K562 (cell line): ENCODE measurements around the gene XPNPEP3. TPM values are rescaled to one million over a fixed set of nuclear protein-coding genes. Genes with fewer than 3 reads are reported as not detected.
A peak's percentile ranks its signal among the peaks of the same experiment; 100 is the strongest.

Experiments
- MCM3 ChIP-seq: fragments of 450-650 bp; IDR thresholded peaks from 2 replicates; pipeline ENCODE4 v1.6.1; 2016
- MYC ChIP-seq, 2 experiments: fragments of 250-450 bp in 1 of 2; sonication (Bioruptor Pico) in 1 of 2; IDR thresholded peaks; 2 replicates each; pipeline versions ENCODE4 v1.5.1 to v1.6.1; 2012 to 2021; ENCODE audit warnings: low read depth in 2 of 2, borderline replicate concordance in 1 of 2, improper control_type of control experiment in 1 of 2, low read length in 1 of 2, mild to moderate bottlenecking in 1 of 2, moderate library complexity in 1 of 2
- SMARCB1 ChIP-seq: IDR thresholded peaks from 2 replicates; pipeline ENCODE4 v1.6.1; 2011; ENCODE audit warnings: improper control_type of control experiment, low read depth; ENCODE audit not compliant: insufficient read length
- TAF9B ChIP-seq: fragments of 450-650 bp; IDR thresholded peaks from 2 replicates; pipeline ENCODE4 v1.6.1; 2018; ENCODE audit warnings: mild to moderate bottlenecking; ENCODE audit not compliant: partially characterized antibody
- ZBTB7A ChIP-seq: IDR thresholded peaks from 2 replicates; pipeline ENCODE4 v1.6.1; 2011; ENCODE audit warnings: low read depth, mild to moderate bottlenecking, low read length, moderate library complexity, borderline replicate concordance; ENCODE audit not compliant: control insufficient read depth
- ZNF146 ChIP-seq: IDR thresholded peaks from one replicate; pipeline ENCODE4 v1.6.1; 2018; ENCODE audit warnings: missing compliant biosample characterization; ENCODE audit not compliant: unreplicated experiment
- ZNF778 ChIP-seq: fragments of 450-650 bp; formaldehyde crosslinking; IDR thresholded peaks from 2 replicates; pipeline ENCODE4 v1.4.0; 2020; ENCODE audit warnings: mild to moderate bottlenecking, moderate library complexity
- polyA plus RNA-seq, 8 experiments: library from polyadenylated mRNA; depleted of rRNA in 4 of 8; stranded (reverse) in 5 of 8; unstranded in 3 of 8; fragments of >200 nt; fragmentation: Nextera tagmentation in 2 of 8; fragmentation: Illumina TruSeq in 1 of 8; extraction: Ambion mirVana in 2 of 8; extraction: Trizol in 1 of 8; gene quantifications; 2 replicates each; pipeline versions ENCODE4 v1.2.1 to v1.2.3, GENCODE V29; 2011 to 2014; ENCODE audit warnings: inconsistent platforms in 1 of 8, missing spikeins in 1 of 8
- total RNA-seq, 7 experiments: library from RNA; depleted of rRNA in 6 of 7; stranded (reverse); fragments of >200 nt in 6 of 7; fragmentation: Illumina TruSeq in 2 of 7; extraction: Trizol in 2 of 7; gene quantifications; 2 replicates each; pipeline versions ENCODE4 v1.2.1 to v1.2.3, GENCODE V29; 2011 to 2021; ENCODE audit warnings: low replicate concordance in 1 of 7
- TF ChIP-seq, protein P1 (sequence below): fragments of 450-650 bp; IDR thresholded peaks from 2 replicates; pipeline ENCODE4 v1.6.1; 2016; ENCODE audit warnings: mild to moderate bottlenecking, moderate library complexity
- TF ChIP-seq, protein P2 (sequence below), 2 experiments: fragments of 450-650 bp; conservative IDR thresholded peaks; 2 replicates each; pipeline ENCODE4 v1.6.1; 2017; ENCODE audit warnings: mild to moderate bottlenecking in 2 of 2, moderate library complexity in 2 of 2
- TF ChIP-seq, protein P3 (sequence below): fragments of 250-450 bp; sonication (Bioruptor Pico); IDR thresholded peaks from 2 replicates; pipeline ENCODE4 v1.9.0; 2021; ENCODE audit warnings: mild to moderate bottlenecking, inconsistent platforms

The XPNPEP3 gene
- total and polyA plus RNA-seq, 9 of the 15 experiments (the other 6 are each of a cell fraction or from before 2014, with no cell fraction given) = 9.1 to 22.6 (median 15.6) TPM

DNA sequence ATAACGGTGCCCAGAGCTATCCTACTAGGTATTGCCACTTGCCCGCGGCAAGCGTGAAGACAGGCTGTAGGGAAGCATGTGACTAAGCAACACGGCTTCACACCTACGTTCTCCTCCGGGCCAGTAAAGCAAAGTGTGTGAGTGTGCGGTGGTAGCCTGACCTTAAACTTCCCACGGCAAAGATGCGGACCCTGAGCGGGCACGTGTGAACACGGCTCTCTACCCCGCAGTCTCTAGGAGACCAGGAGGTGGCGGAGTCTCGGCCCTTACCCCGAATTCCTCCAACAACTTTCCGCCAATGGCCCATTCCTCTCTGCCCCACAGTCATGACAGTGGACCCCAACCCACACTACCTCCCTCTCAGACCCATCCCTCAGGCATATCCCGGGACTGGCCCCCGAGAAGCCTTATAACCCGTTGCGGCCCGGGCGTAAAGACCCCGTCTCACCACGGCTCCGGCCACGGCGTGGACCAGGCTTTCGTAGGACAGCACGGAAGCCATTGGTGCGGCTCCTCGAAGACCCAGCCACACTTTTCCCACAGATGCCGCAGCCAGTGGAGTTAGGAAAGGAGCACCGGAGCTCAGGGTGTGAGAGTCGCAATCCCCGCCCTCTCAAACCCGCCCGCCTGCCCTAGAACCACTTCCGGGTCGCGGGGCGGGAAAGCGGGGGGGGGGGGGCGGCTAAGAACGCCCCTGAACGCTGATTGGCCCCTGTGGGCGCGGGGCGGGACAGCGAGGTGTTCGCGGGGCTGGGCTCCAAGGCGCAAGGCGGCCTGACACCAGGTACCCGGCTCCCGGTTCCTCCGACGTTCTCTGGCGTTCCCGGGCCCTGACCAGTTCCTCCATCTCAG is 38.0 kb upstream of the XPNPEP3 start, which contains the start of gene SLC25A17 (continued):
- TF ChIP-seq, protein P1, sequence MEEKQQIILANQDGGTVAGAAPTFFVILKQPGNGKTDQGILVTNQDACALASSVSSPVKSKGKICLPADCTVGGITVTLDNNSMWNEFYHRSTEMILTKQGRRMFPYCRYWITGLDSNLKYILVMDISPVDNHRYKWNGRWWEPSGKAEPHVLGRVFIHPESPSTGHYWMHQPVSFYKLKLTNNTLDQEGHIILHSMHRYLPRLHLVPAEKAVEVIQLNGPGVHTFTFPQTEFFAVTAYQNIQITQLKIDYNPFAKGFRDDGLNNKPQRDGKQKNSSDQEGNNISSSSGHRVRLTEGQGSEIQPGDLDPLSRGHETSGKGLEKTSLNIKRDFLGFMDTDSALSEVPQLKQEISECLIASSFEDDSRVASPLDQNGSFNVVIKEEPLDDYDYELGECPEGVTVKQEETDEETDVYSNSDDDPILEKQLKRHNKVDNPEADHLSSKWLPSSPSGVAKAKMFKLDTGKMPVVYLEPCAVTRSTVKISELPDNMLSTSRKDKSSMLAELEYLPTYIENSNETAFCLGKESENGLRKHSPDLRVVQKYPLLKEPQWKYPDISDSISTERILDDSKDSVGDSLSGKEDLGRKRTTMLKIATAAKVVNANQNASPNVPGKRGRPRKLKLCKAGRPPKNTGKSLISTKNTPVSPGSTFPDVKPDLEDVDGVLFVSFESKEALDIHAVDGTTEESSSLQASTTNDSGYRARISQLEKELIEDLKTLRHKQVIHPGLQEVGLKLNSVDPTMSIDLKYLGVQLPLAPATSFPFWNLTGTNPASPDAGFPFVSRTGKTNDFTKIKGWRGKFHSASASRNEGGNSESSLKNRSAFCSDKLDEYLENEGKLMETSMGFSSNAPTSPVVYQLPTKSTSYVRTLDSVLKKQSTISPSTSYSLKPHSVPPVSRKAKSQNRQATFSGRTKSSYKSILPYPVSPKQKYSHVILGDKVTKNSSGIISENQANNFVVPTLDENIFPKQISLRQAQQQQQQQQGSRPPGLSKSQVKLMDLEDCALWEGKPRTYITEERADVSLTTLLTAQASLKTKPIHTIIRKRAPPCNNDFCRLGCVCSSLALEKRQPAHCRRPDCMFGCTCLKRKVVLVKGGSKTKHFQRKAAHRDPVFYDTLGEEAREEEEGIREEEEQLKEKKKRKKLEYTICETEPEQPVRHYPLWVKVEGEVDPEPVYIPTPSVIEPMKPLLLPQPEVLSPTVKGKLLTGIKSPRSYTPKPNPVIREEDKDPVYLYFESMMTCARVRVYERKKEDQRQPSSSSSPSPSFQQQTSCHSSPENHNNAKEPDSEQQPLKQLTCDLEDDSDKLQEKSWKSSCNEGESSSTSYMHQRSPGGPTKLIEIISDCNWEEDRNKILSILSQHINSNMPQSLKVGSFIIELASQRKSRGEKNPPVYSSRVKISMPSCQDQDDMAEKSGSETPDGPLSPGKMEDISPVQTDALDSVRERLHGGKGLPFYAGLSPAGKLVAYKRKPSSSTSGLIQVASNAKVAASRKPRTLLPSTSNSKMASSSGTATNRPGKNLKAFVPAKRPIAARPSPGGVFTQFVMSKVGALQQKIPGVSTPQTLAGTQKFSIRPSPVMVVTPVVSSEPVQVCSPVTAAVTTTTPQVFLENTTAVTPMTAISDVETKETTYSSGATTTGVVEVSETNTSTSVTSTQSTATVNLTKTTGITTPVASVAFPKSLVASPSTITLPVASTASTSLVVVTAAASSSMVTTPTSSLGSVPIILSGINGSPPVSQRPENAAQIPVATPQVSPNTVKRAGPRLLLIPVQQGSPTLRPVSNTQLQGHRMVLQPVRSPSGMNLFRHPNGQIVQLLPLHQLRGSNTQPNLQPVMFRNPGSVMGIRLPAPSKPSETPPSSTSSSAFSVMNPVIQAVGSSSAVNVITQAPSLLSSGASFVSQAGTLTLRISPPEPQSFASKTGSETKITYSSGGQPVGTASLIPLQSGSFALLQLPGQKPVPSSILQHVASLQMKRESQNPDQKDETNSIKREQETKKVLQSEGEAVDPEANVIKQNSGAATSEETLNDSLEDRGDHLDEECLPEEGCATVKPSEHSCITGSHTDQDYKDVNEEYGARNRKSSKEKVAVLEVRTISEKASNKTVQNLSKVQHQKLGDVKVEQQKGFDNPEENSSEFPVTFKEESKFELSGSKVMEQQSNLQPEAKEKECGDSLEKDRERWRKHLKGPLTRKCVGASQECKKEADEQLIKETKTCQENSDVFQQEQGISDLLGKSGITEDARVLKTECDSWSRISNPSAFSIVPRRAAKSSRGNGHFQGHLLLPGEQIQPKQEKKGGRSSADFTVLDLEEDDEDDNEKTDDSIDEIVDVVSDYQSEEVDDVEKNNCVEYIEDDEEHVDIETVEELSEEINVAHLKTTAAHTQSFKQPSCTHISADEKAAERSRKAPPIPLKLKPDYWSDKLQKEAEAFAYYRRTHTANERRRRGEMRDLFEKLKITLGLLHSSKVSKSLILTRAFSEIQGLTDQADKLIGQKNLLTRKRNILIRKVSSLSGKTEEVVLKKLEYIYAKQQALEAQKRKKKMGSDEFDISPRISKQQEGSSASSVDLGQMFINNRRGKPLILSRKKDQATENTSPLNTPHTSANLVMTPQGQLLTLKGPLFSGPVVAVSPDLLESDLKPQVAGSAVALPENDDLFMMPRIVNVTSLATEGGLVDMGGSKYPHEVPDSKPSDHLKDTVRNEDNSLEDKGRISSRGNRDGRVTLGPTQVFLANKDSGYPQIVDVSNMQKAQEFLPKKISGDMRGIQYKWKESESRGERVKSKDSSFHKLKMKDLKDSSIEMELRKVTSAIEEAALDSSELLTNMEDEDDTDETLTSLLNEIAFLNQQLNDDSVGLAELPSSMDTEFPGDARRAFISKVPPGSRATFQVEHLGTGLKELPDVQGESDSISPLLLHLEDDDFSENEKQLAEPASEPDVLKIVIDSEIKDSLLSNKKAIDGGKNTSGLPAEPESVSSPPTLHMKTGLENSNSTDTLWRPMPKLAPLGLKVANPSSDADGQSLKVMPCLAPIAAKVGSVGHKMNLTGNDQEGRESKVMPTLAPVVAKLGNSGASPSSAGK = peak; percentile 90
- TF ChIP-seq MCM3 = no peak
- TF ChIP-seq ZNF146 (CRISPR knock-in tag) = no peak
- TF ChIP-seq MYC (IDR thresholded peaks at IDR 0.05; ENCODE audit: low read depth, low read length) = peak; percentile 62; the same call in 1 of the 2 replicates
- peak; percentile 60; the same call in 1 of the 2 replicates for TF ChIP-seq MYC (CRISPR knock-in tag; IDR thresholded peaks at IDR 0.05; ENCODE audit: borderline replicate concordance, low read depth)
- 0 out of 2 replicates have a peak, but pooled peaks have one; percentile 4 for TF ChIP-seq ZBTB7A
- TF ChIP-seq, protein P2, sequence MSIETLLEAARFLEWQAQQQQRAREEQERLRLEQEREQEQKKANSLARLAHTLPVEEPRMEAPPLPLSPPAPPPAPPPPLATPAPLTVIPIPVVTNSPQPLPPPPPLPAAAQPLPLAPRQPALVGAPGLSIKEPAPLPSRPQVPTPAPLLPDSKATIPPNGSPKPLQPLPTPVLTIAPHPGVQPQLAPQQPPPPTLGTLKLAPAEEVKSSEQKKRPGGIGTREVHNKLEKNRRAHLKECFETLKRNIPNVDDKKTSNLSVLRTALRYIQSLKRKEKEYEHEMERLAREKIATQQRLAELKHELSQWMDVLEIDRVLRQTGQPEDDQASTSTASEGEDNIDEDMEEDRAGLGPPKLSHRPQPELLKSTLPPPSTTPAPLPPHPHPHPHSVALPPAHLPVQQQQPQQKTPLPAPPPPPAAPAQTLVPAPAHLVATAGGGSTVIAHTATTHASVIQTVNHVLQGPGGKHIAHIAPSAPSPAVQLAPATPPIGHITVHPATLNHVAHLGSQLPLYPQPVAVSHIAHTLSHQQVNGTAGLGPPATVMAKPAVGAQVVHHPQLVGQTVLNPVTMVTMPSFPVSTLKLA (conservative IDR thresholded peaks at IDR 0.05) = peak; percentile 57 to 80
- peak; percentile 27 for TF ChIP-seq TAF9B
- no peak for TF ChIP-seq ZNF778 (CRISPR knock-in tag)
- TF ChIP-seq, protein P3, sequence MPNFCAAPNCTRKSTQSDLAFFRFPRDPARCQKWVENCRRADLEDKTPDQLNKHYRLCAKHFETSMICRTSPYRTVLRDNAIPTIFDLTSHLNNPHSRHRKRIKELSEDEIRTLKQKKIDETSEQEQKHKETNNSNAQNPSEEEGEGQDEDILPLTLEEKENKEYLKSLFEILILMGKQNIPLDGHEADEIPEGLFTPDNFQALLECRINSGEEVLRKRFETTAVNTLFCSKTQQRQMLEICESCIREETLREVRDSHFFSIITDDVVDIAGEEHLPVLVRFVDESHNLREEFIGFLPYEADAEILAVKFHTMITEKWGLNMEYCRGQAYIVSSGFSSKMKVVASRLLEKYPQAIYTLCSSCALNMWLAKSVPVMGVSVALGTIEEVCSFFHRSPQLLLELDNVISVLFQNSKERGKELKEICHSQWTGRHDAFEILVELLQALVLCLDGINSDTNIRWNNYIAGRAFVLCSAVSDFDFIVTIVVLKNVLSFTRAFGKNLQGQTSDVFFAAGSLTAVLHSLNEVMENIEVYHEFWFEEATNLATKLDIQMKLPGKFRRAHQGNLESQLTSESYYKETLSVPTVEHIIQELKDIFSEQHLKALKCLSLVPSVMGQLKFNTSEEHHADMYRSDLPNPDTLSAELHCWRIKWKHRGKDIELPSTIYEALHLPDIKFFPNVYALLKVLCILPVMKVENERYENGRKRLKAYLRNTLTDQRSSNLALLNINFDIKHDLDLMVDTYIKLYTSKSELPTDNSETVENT = 0 out of 2 replicates have a peak, but pooled peaks have one; percentile 20
- TF ChIP-seq SMARCB1 = no peak
